SU-DHL-6 (cell line): Measurements from ENCODE around the gene BMPR1A.

Experiments
- H2AFZ ChIP-seq: fragments of 200-600 bp; sonication (generic); 2 replicates; pipeline ENCODE4 v1.6.1; 2014; ENCODE audit warnings: low read depth, mild to moderate bottlenecking, moderate library complexity, mixed read lengths, antibody characterized with exemption, low read length; ENCODE audit not compliant: severe bottlenecking
- H3F3A ChIP-seq: fragments of 200-600 bp; shearing (Covaris generic); 2 replicates; pipeline ENCODE4 v1.6.0; 2016; ENCODE audit warnings: antibody characterized with exemption, mild to moderate bottlenecking; ENCODE audit not compliant: insufficient read depth
- H3K27ac ChIP-seq: fragments of 200-600 bp; sonication (generic); 2 replicates; pipeline ENCODE4 v1.5.1; 2016; ENCODE audit warnings: low read depth, mild to moderate bottlenecking, low read length, moderate library complexity, mixed read lengths
- H3K27me3 ChIP-seq: fragments of 200-600 bp; sonication (generic), shearing (Covaris generic); 2 replicates; pipeline ENCODE4 v1.6.0; 2014; ENCODE audit warnings: mild to moderate bottlenecking, low read length
- H3K36me3 ChIP-seq: fragments of 200-600 bp; sonication (generic); 2 replicates; pipeline ENCODE4 v1.6.1; 2014; ENCODE audit warnings: mild to moderate bottlenecking, low read length, mixed read lengths
- H3K4me2 ChIP-seq: fragments of 300-600, 200-600 bp; shearing (Covaris generic), sonication (generic); 2 replicates; pipeline ENCODE4 v1.6.0; 2014; ENCODE audit warnings: low read length, low read depth, mild to moderate bottlenecking; ENCODE audit not compliant: poor library complexity, severe bottlenecking
- H3K4me3 ChIP-seq: fragments of 200-600 bp; sonication (generic); 2 replicates; pipeline ENCODE4 v1.5.1; 2014; ENCODE audit warnings: antibody characterized with exemption, low read length, mild to moderate bottlenecking, mixed read lengths; ENCODE audit not compliant: insufficient read depth, poor library complexity, severe bottlenecking
- H3K79me2 ChIP-seq: fragments of 200-600 bp; sonication (generic); 2 replicates; pipeline ENCODE4 v1.6.1; 2014; ENCODE audit warnings: mild to moderate bottlenecking, low read length, moderate library complexity; ENCODE audit not compliant: insufficient read depth
- H3K9ac ChIP-seq: fragments of 200-600 bp; sonication (generic); 2 replicates; pipeline ENCODE4 v1.7.0; 2014; ENCODE audit warnings: mild to moderate bottlenecking, low read length
- H3K9me2 ChIP-seq: fragments of 200-600 bp; sonication (generic); replicated peaks from 2 replicates; pipeline ENCODE4 v1.6.1; 2014; ENCODE audit warnings: low read length; ENCODE audit not compliant: insufficient read depth
- H3K9me3 ChIP-seq: fragments of 200-600 bp; sonication (generic); 2 replicates; pipeline ENCODE4 v1.6.1; 2014; ENCODE audit warnings: low read length, mixed read lengths; ENCODE audit not compliant: insufficient read depth
- H4K20me1 ChIP-seq: fragments of 200-600 bp; sonication (generic); 2 replicates; pipeline ENCODE4 v1.6.1; 2014; ENCODE audit warnings: low read depth, mild to moderate bottlenecking, antibody characterized with exemption, low read length, moderate library complexity, mixed read lengths
- EZH2phosphoT487 ChIP-seq: fragments of 200-600 bp; sonication (generic), shearing (Covaris generic); conservative IDR thresholded peaks from 2 replicates; pipeline ENCODE4 v1.6.1; 2018; ENCODE audit warnings: mild to moderate bottlenecking, antibody characterized with exemption, low read length, moderate library complexity, mixed read lengths
- TF ChIP-seq, protein P1 (sequence below): fragments of 200-600 bp; sonication (generic); IDR thresholded peaks from one replicate; pipeline ENCODE4 v1.5.1; 2017; ENCODE audit warnings: antibody characterized with exemption, mild to moderate bottlenecking, low read length, moderate library complexity; ENCODE audit not compliant: insufficient read depth, poor library complexity, severe bottlenecking

BMPR1A gene

DNA sequence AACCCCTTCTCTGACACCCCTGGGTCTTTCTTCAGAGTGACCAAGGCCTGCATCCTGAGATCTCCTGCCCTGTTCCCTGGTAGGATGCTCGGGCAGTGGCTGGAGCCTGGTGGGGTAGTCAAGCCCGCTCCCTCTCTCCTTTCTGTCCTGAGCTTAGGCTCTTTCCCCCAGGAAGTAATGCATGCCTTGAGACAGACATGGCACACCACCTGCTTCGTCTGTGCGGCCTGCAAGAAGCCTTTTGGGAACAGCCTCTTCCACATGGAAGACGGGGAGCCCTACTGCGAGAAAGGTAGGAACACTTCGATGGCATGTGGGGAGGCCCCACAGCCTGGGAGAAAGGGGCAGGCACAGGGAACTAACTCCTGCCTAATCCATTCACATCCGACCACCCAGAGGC lies 37.9 kb upstream of the BMPR1A start:
- Histone ChIP-seq H3K9ac (no peak overlapping the region), H3K4me2 (no peak overlapping the region)
- TF ChIP-seq EZH2phosphoT487, result no peak
- TF ChIP-seq, protein P1, sequence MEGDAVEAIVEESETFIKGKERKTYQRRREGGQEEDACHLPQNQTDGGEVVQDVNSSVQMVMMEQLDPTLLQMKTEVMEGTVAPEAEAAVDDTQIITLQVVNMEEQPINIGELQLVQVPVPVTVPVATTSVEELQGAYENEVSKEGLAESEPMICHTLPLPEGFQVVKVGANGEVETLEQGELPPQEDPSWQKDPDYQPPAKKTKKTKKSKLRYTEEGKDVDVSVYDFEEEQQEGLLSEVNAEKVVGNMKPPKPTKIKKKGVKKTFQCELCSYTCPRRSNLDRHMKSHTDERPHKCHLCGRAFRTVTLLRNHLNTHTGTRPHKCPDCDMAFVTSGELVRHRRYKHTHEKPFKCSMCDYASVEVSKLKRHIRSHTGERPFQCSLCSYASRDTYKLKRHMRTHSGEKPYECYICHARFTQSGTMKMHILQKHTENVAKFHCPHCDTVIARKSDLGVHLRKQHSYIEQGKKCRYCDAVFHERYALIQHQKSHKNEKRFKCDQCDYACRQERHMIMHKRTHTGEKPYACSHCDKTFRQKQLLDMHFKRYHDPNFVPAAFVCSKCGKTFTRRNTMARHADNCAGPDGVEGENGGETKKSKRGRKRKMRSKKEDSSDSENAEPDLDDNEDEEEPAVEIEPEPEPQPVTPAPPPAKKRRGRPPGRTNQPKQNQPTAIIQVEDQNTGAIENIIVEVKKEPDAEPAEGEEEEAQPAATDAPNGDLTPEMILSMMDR, result no peak

GRCh38 chr10:86721232-86721631 lies 35.2 kb upstream of the BMPR1A start:
- H3K9me3 ChIP-seq, result no peaks in the 10 kb centered on the region
- no peaks in the 10 kb centered on the region for H3K79me2 ChIP-seq
- no peak overlapping the region for H3K4me2 ChIP-seq
- H4K20me1 ChIP-seq, result no peaks in the 10 kb centered on the region
- TF ChIP-seq EZH2phosphoT487, result no peak
- TF ChIP-seq, protein P1, result no peak
- H2AFZ ChIP-seq, result no peak overlapping the region
- no peaks in the 10 kb centered on the region for H3K36me3 ChIP-seq
- no peak overlapping the region for H3K27ac ChIP-seq
- no peak overlapping the region for H3K9ac ChIP-seq
- H3K27me3 ChIP-seq, result no peaks in the 10 kb centered on the region
- H3K4me3 ChIP-seq, result no peak overlapping the region
- no peaks in the 10 kb centered on the region for H3K9me2 ChIP-seq
- H3F3A ChIP-seq, result no peaks in the 10 kb centered on the region

More for the DNA sequence above, 37.9 kb upstream of the BMPR1A start:
- no peaks in the 10 kb centered on the region for H3K36me3 ChIP-seq
- H2AFZ ChIP-seq, result no peak overlapping the region
- H3K27me3 ChIP-seq, result no peaks in the 10 kb centered on the region
- no peak overlapping the region for H3K4me3 ChIP-seq
- no peaks in the 10 kb centered on the region for H3K9me3 ChIP-seq
- no peak overlapping the region for H3K27ac ChIP-seq
- H3K9me2 ChIP-seq, result no peaks in the 10 kb centered on the region
- H3F3A ChIP-seq, result no peaks in the 10 kb centered on the region
- no peaks in the 10 kb centered on the region for H3K79me2 ChIP-seq
- H4K20me1 ChIP-seq, result no peaks in the 10 kb centered on the region

DNA sequence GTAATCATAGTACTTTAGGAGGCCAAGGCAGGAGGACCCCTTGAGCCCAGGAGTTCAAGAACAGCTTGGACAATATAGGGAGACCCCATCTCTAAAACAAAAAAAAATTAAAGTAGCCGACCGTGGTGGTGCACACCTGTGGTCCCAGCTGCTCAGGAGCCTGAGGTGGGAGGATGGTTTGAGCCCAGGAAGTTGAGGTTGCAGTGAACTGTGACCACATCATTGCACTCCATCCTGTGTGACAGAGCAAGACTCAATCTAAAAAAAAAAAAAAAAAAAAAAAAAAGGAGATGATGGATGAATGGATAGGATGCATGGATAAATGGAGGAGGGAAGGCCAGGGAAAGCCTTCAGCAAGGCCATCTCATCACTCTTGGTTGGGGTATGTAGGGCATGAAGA lies 33.4 kb upstream of the BMPR1A start:
- H2AFZ ChIP-seq, result no peak overlapping the region
- TF ChIP-seq, protein P1, result no peak
- TF ChIP-seq EZH2phosphoT487, result no peak
- H3K9me3 ChIP-seq, result no peaks in the 10 kb centered on the region
- no peaks in the 10 kb centered on the region for H3K79me2 ChIP-seq
- no peak overlapping the region for H3K9ac ChIP-seq
- no peak overlapping the region for H3K4me2 ChIP-seq
- H3F3A ChIP-seq, result no peaks in the 10 kb centered on the region
- H3K27ac ChIP-seq, result no peak overlapping the region
- H3K36me3 ChIP-seq, result no peaks in the 10 kb centered on the region
- H3K4me3 ChIP-seq, result no peak overlapping the region
- no peaks in the 10 kb centered on the region for H3K9me2 ChIP-seq
- H4K20me1 ChIP-seq, result no peaks in the 10 kb centered on the region
- H3K27me3 ChIP-seq, result no peaks in the 10 kb centered on the region; the same call in 1 of the 2 replicates

- TF ChIP-seq, protein P1, result no peak
- no peak for TF ChIP-seq EZH2phosphoT487
- no peaks in the 10 kb centered on the region for H4K20me1 ChIP-seq
- H3K79me2 ChIP-seq, result no peaks in the 10 kb centered on the region
- no peak overlapping the region for H3K4me3 ChIP-seq
- no peaks in the 10 kb centered on the region; the same call in 1 of the 2 replicates for H3K27me3 ChIP-seq
- no peak overlapping the region for H3K27ac ChIP-seq
- no peaks in the 10 kb centered on the region for H3K9me2 ChIP-seq
- no peak overlapping the region for H3K9ac ChIP-seq
- no peaks in the 10 kb centered on the region for H3F3A ChIP-seq
- H3K9me3 ChIP-seq, result no peaks in the 10 kb centered on the region
- no peak overlapping the region for H2AFZ ChIP-seq
- H3K4me2 ChIP-seq, result no peak overlapping the region
- no peaks in the 10 kb centered on the region for H3K36me3 ChIP-seq
Observed at GRCh38 chr10:86724445-86724844, 32.0 kb upstream of the BMPR1A start.
